ENCODE measurements around the gene FOXO3. TPM values are rescaled to one million over a fixed set of nuclear protein-coding genes. Genes with fewer than 3 reads are reported as not detected.
A peak's percentile ranks its signal among the peaks of the same experiment; 100 is the strongest.

Gene FOXO3
- total and polyA plus RNA-seq, 3 donors from 2014 or later = 27.5 to 112 (median 81.5) TPM

GRCh38 chr6:108524528-108525248 lies 36.0 kb upstream of the FOXO3 start:
- intact Hi-C loops (cut with DNase I; ENCODE audit: low total_unique reads) = loop anchor here (5.0 kb wide), 1 partner anchor 412 kb away; no protein-coding TSS in a partner anchor
- Histone ChIP-seq H3K9me3 (no peaks in the 10 kb centered on the region), H3K4me1 (no peaks in the 10 kb centered on the region), H3K36me3 (ENCODE audit: low read depth, missing control alignments) (no peaks in the 10 kb centered on the region), H3K27me3 (no peaks in the 10 kb centered on the region), H3K4me3 (no peak overlapping the region), H3K27ac (no peak overlapping the region)
- 80 to 83% methylated on average over 5 of the region's 5 CpGs for WGBS, 2 donors
- TF ChIP-seq CTCF (IDR thresholded peaks at IDR 0.05) (no peak), POLR2A (IDR thresholded peaks at IDR 0.05) (no peak)
- no peak for DNase-seq

- TF ChIP-seq POLR2A (IDR thresholded peaks at IDR 0.05) (no peak), CTCF (IDR thresholded peaks at IDR 0.05) (peak; percentile 61 to 81 (median 78))
- Histone ChIP-seq H3K27ac (no peak overlapping the region), H3K4me3 (no peak overlapping the region), H3K36me3 (ENCODE audit: low read depth, missing control alignments) (no peaks in the 10 kb centered on the region), H3K9me3 (no peaks in the 10 kb centered on the region), H3K4me1 (no peaks in the 10 kb centered on the region), H3K27me3 (no peaks in the 10 kb centered on the region)
- intact Hi-C loops (cut with DNase I; ENCODE audit: low total_unique reads) = loop anchor here (5.0 kb wide), 1 partner anchor 414 kb away; no protein-coding TSS in a partner anchor
- peak; percentile 22 for DNase-seq
- 57 to 67% methylated on average over 6 to 7 of the region's 7 CpGs for WGBS, 2 donors
Measured at GRCh38 chr6:108526739-108527174, 34.0 kb upstream of the FOXO3 start.

- WGBS, 2 donors = 58 to 71% methylated on average over 3 of the region's 3 CpGs
- intact Hi-C loops (cut with DNase I; ENCODE audit: low total_unique reads) = loop anchor here (5.0 kb wide), 1 partner anchor 417 kb away; no protein-coding TSS in a partner anchor
- TF ChIP-seq POLR2A (IDR thresholded peaks at IDR 0.05) (no peak), CTCF (IDR thresholded peaks at IDR 0.05) (no peak)
Measured at GRCh38 chr6:108528878-108529277, 31.8 kb upstream of the FOXO3 start.

GRCh38 chr6:108531332-108531731 lies 29.4 kb upstream of the FOXO3 start:
- Histone ChIP-seq H3K27me3 (no peaks in the 10 kb centered on the region), H3K36me3 (ENCODE audit: low read depth, missing control alignments) (no peaks in the 10 kb centered on the region), H3K27ac (no peak overlapping the region), H3K4me1 (no peaks in the 10 kb centered on the region), H3K4me3 (no peak overlapping the region), H3K9me3 (no peaks in the 10 kb centered on the region)
- intact Hi-C loops (cut with DNase I; ENCODE audit: low total_unique reads) = no loop called here
- TF ChIP-seq CTCF (IDR thresholded peaks at IDR 0.05) (no peak), POLR2A (IDR thresholded peaks at IDR 0.05) (no peak)
- 94 to 95% methylated on average over 1 of the region's 1 CpG for WGBS, 2 donors
- DNase-seq = no peak

More at GRCh38 chr6:108528878-108529277, 31.8 kb upstream of the FOXO3 start:
- no peak overlapping the region for H3K27ac ChIP-seq
- no peaks in the 10 kb centered on the region for H3K4me1 ChIP-seq
- H3K9me3 ChIP-seq = no peaks in the 10 kb centered on the region
- DNase-seq = no peak
- no peak overlapping the region for H3K4me3 ChIP-seq
- H3K27me3 ChIP-seq = no peaks in the 10 kb centered on the region
- no peaks in the 10 kb centered on the region for H3K36me3 ChIP-seq (ENCODE audit: low read depth, missing control alignments)

Measured in testis (tissue), 3 donors.